Measurements from ENCODE around the gene NDUFV3.
"Not testable (repeated sequence)": the region's sequence is repeated elsewhere in the genome, so short reads cannot be mapped to it uniquely, and the experiment has no call there.

Gene NDUFV3

DNA sequence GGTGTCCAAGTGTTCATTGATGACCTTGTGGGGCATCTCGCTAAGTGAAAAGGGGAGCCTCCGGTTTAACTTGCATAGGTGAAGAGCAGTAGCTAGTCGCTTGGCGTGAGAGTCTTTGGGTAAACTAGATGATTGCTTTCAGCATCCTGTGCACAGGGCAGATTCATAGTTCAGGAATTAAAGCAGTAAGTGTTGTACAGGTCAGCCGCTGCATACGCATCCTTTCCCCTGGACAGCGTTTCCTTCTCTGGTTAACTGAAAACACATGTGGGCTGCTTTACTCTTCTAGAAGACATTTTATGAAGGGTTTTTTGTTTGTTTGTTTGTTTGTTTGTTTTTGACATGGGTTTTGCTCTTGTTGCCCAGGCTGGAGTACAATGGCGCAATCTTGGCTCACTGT is 12.1 kb downstream of the NDUFV3 start:
- peaks cover 2% of the 10 kb centered on the region for H3K4me1 Mint-ChIP-seq
- no peak overlapping the region for H3K27ac Mint-ChIP-seq
- ATAC-seq: no peak
- no peak overlapping the region for H3K4me3 Mint-ChIP-seq
- H3K9me3 Mint-ChIP-seq: no peaks in the 10 kb centered on the region
- no peak for DNase-seq
- peaks cover 36% of the 10 kb centered on the region for H3K36me3 Mint-ChIP-seq (ENCODE audit: low read depth)
- no peaks in the 10 kb centered on the region for H3K27me3 Mint-ChIP-seq

GRCh38 chr21:42906233-42906632 is 13.1 kb downstream of the NDUFV3 start:
- ATAC-seq (no peak), DNase-seq (no peak)
- no peak overlapping the region for H3K27ac Mint-ChIP-seq
- H3K4me1 Mint-ChIP-seq: no peaks in the 10 kb centered on the region
- no peaks in the 10 kb centered on the region for H3K27me3 Mint-ChIP-seq
- no peaks in the 10 kb centered on the region for H3K9me3 Mint-ChIP-seq
- no peak overlapping the region for H3K4me3 Mint-ChIP-seq
- H3K36me3 Mint-ChIP-seq (ENCODE audit: low read depth): peaks cover 34% of the 10 kb centered on the region

DNA sequence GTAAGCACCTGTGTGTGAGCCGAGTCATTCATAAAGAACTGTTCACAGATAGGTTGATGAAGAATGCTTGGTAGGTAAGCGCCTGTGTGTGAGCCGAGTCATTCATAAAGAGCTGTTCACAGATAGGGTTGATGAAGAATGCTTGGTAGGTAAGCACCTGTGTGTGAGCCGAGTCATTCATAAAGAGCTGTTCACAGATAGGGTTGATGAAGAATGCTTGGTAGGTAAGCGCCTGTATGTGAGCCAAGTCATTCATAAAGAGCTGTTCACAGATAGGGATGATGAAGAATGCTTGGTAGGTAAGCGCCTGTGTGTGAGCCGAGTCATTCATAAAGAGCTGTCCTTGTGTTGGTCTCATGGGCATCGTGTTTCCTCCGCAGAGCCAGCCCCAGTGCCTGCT is 15.4 kb downstream of the NDUFV3 start:
- peaks cover 28% of the 10 kb centered on the region for H3K36me3 Mint-ChIP-seq (ENCODE audit: low read depth)
- not testable (repeated sequence) for H3K4me3 Mint-ChIP-seq, H3K27ac Mint-ChIP-seq, H3K4me1 Mint-ChIP-seq, H3K27me3 Mint-ChIP-seq, H3K9me3 Mint-ChIP-seq, ATAC-seq, DNase-seq

- H3K9me3 Mint-ChIP-seq: not testable (repeated sequence)
These were observed 18.8 kb downstream of the NDUFV3 start for GRCh38 chr21:42911920-42912319.

DNA sequence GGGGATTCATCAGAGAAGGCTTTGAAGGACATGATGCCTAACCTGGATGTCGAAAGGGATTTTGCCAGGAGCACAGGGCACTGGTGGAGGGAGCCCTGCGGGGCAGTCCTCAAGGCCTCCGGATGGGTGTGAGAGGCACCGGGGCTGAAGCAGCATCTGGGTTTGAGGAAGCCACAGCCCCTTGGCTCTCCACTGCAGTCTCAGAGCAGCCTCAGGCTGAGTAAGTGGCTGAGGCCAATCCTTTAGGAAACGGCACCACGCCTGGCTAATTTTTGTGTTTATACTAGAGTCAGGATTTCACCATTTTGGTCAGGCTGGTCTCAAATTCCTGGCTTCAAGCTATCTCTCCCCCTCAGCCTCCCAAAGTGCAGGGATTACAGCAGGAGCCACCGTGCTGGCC is 20.4 kb downstream of the NDUFV3 start:
- H3K27me3 Mint-ChIP-seq: no peaks in the 10 kb centered on the region
- H3K4me1 Mint-ChIP-seq: no peaks in the 10 kb centered on the region
- no peak overlapping the region for H3K4me3 Mint-ChIP-seq
- DNase-seq (no peak), ATAC-seq (no peak)
- H3K27ac Mint-ChIP-seq: no peak overlapping the region
- H3K36me3 Mint-ChIP-seq (ENCODE audit: low read depth): peaks cover 13% of the 10 kb centered on the region
- H3K9me3 Mint-ChIP-seq: no peaks in the 10 kb centered on the region

More at GRCh38 chr21:42911920-42912319, 18.8 kb downstream of the NDUFV3 start:
- not testable (repeated sequence) for ATAC-seq, H3K4me1 Mint-ChIP-seq, DNase-seq, H3K4me3 Mint-ChIP-seq, H3K27ac Mint-ChIP-seq, H3K27me3 Mint-ChIP-seq
- peaks cover 14% of the 10 kb centered on the region for H3K36me3 Mint-ChIP-seq (ENCODE audit: low read depth)

- no peak for ATAC-seq
These were observed 25.2 kb downstream of the NDUFV3 start for GRCh38 chr21:42918291-42918690.

GRCh38 chr21:42921927-42922326 is 28.8 kb downstream of the NDUFV3 start:
- ATAC-seq: no peak
- no peaks in the 10 kb centered on the region for H3K9me3 Mint-ChIP-seq
- DNase-seq: no peak

More at GRCh38 chr21:42918291-42918690, 25.2 kb downstream of the NDUFV3 start:
- Mint-ChIP-seq H3K4me3 (no peak overlapping the region), H3K9me3 (no peaks in the 10 kb centered on the region), H3K27me3 (no peaks in the 10 kb centered on the region), H3K4me1 (peaks cover 1% of the 10 kb centered on the region), H3K27ac (no peak overlapping the region), H3K36me3 (ENCODE audit: low read depth) (no peaks in the 10 kb centered on the region)
- DNase-seq: no peak

DNA sequence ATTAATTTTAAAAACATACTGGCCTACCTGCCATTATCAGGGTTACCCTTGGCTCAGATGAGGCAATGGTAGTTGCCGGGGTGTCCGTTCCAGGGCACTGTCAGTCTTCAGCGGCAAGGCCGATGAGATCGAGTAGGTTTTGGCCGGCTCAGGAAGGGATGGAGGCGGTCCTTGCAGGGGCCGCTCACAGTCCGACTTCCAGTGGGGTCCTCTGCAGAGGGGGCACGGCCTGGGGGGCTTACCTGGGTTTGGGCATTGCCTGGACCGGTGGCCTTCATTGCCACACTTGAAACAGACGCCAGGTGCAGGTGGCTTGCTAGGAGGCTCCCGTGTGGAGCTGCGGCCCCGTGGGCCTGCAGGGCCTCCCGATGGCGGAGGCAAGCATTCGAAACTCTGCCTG is 29.8 kb downstream of the NDUFV3 start:
- Mint-ChIP-seq H3K4me1 (peaks cover 16% of the 10 kb centered on the region), H3K27ac (no peak overlapping the region), H3K4me3 (no peak overlapping the region), H3K9me3 (no peaks in the 10 kb centered on the region), H3K27me3 (no peaks in the 10 kb centered on the region), H3K36me3 (ENCODE audit: low read depth) (no peaks in the 10 kb centered on the region)
- no peak for DNase-seq
- ATAC-seq: no peak

More at GRCh38 chr21:42921927-42922326, 28.8 kb downstream of the NDUFV3 start:
- Mint-ChIP-seq H3K27me3 (no peaks in the 10 kb centered on the region), H3K36me3 (ENCODE audit: low read depth) (no peaks in the 10 kb centered on the region), H3K27ac (no peak overlapping the region), H3K4me3 (no peak overlapping the region), H3K4me1 (peaks cover 16% of the 10 kb centered on the region)

DNA sequence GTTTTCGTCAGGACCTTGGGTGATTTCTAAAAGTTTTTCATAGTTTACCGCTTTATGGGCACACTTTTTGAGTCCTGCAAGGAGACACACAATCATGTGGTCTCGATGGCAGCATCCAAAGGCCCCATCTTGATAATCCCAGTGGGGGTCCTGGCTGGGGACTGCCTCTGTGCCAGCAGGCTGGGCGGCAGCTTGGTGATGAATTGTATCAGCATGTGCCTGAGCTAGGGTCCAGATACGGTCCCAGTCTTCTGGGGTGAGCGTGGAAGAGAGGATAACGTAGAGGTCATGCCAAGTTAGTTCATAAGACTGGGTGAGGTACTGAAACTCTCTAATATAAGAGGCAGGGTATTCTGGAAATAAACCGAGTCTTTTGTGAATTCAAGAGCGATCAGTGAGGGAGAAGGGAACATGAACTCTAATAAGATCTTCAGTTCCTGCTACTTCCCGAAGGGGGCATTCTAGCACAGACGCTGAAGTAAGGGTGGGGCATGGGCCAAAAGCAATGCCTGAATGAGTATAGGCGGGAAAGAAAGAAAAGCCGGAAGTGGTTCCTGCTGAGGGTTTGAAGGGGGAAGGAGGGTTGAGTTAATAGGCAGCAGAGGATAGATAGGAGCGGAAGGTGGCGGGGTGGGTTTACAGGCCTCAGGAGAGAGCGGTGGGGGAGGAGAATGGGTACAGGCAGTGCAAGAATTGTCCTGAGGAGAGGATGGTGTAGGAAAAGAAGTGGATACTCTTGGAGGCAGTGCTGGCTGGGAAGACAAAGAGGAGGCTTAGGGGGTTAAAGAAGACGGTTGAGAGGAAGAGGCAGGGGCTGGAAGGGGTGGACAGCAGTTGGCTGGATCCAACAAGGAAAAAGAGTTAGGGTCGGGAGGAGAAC is 30.7 kb downstream of the NDUFV3 start:
- Mint-ChIP-seq H3K27ac (peak overlapping the region; percentile 86), H3K36me3 (ENCODE audit: low read depth) (no peaks in the 10 kb centered on the region), H3K9me3 (no peaks in the 10 kb centered on the region), H3K4me3 (peak overlapping the region; percentile 32), H3K4me1 (peaks cover 16% of the 10 kb centered on the region), H3K27me3 (no peaks in the 10 kb centered on the region)
- DNase-seq (peak; percentile 71), ATAC-seq (peak; percentile 99)

DNA sequence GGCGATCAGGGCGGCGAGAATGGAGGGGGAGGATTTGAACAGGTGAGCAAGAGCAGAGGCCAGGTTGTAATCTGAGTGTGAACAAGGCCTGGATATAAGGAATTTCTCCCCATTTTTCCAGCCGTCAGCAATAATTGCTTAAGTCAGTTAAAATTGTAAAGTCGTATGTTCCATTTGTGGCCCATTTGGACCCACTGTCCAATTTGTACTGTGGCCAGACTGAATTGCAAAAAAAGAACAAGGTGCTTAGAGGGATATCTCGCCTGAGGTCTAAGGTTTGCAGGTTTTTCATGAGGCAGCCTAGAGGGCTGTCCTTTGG is 31.3 kb downstream of the NDUFV3 start:
- Mint-ChIP-seq H3K4me3 (peak overlapping the region; percentile 32), H3K4me1 (peaks cover 16% of the 10 kb centered on the region), H3K27ac (peak overlapping the region; percentile 86), H3K27me3 (no peaks in the 10 kb centered on the region), H3K9me3 (no peaks in the 10 kb centered on the region), H3K36me3 (ENCODE audit: low read depth) (no peaks in the 10 kb centered on the region)
- ATAC-seq: no peak
- DNase-seq: no peak

GRCh38 chr21:42925114-42925926 is 32.2 kb downstream of the NDUFV3 start, which contains the start of gene ERVH48-1:
ERVH48-1 (minus strand) TSS chr21:42925630; CDS start chr21:42919006, 6,624 bp downstream.
- no peaks in the 10 kb centered on the region for H3K27me3 Mint-ChIP-seq
- DNase-seq (no peak), ATAC-seq (no peak)
- no peaks in the 10 kb centered on the region for H3K9me3 Mint-ChIP-seq
- H3K4me3 Mint-ChIP-seq: no peak within 1 kb of the TSS
- H3K27ac Mint-ChIP-seq: peak within 1 kb of the TSS; percentile 86
- H3K36me3 Mint-ChIP-seq (ENCODE audit: low read depth): no peaks in the 10 kb centered on the region
- peaks cover 16% of the 10 kb centered on the region for H3K4me1 Mint-ChIP-seq

- not testable (repeated sequence) for H3K4me3 Mint-ChIP-seq; ATAC-seq; H3K36me3 Mint-ChIP-seq (ENCODE audit: low read depth); H3K27me3 Mint-ChIP-seq; H3K9me3 Mint-ChIP-seq; DNase-seq; H3K27ac Mint-ChIP-seq
- H3K4me1 Mint-ChIP-seq: peaks cover 16% of the 10 kb centered on the region
These were observed 34.5 kb downstream of the NDUFV3 start for GRCh38 chr21:42927474-42928200.

DNA sequence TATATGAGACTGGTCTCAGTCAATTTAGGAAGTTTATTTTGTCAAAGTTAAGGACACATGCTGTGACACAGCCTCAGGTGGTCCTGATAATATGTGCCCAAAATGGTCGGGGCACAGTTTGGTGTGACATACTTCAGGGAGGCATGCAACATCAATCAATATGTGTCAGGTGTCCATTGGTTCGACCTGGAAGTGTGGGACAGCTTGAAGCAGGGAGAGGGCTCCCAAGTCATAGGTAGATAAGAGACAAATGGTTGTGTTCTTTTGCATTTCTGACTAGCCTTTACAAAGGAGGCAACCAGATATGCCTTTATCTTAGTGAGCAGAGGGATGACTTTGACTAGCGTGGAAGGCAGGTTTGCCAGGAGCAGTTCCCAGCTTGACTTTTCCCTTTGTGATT is 36.9 kb downstream of the NDUFV3 start:
- DNase-seq: no peak
- Mint-ChIP-seq H3K36me3 (ENCODE audit: low read depth) (no peaks in the 10 kb centered on the region), H3K4me3 (no peak overlapping the region), H3K9me3 (no peaks in the 10 kb centered on the region), H3K27me3 (no peaks in the 10 kb centered on the region), H3K4me1 (peaks cover 1% of the 10 kb centered on the region), H3K27ac (no peak overlapping the region)
- ATAC-seq: no peak

DNA sequence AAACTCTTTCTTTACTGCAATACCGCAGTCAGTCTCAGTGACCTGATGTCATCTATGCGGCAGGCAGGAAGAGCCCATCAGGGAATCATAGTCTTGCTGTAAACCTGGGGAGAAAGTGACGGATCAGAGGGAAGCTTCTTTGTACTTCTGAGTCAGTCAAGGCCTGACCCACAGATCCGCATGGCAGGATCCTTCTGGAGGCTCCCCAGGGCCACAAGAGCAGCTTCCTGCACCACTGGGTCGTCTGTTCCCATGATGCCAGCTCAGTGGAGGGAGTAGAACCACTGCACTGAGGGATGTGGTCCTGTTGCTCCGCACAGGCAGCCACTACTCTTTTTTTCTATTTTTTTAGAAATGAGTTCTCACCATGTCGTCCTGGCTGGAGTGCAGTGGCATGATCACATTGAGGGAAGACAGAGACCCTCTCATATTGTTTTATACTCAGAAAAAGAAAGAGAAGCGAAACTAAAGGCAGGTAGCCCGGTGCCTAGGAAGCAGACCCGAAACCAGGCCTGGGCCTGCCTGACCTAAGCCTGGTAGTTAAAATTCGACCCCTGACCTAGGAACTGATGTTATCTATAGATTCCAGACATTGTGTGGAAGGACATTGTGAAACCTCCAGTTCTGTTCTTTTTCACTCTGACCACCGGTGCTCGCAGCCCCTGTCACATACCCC is 38.6 kb downstream of the NDUFV3 start:
- Mint-ChIP-seq H3K27me3 (no peaks in the 10 kb centered on the region), H3K36me3 (ENCODE audit: low read depth) (no peaks in the 10 kb centered on the region), H3K9me3 (no peaks in the 10 kb centered on the region), H3K4me1 (no peaks in the 10 kb centered on the region), H3K4me3 (no peak overlapping the region), H3K27ac (no peak overlapping the region)
- DNase-seq (no peak), ATAC-seq (no peak)

Measured in activated naive CD8-positive, alpha-beta T cell treated with anti-CD3 and anti-CD28 coated beads, Interleukin-2, amount 50 U/mL, for 24 hours (primary cell).